ENCODE measurements around the gene PSMC4. TPM values are rescaled to one million over a fixed set of nuclear protein-coding genes. Genes with fewer than 3 reads are reported as not detected.

The PSMC4 gene
- total RNA-seq, 2 experiments from 2014 or later: 79.7 to 82.1 TPM

DNA sequence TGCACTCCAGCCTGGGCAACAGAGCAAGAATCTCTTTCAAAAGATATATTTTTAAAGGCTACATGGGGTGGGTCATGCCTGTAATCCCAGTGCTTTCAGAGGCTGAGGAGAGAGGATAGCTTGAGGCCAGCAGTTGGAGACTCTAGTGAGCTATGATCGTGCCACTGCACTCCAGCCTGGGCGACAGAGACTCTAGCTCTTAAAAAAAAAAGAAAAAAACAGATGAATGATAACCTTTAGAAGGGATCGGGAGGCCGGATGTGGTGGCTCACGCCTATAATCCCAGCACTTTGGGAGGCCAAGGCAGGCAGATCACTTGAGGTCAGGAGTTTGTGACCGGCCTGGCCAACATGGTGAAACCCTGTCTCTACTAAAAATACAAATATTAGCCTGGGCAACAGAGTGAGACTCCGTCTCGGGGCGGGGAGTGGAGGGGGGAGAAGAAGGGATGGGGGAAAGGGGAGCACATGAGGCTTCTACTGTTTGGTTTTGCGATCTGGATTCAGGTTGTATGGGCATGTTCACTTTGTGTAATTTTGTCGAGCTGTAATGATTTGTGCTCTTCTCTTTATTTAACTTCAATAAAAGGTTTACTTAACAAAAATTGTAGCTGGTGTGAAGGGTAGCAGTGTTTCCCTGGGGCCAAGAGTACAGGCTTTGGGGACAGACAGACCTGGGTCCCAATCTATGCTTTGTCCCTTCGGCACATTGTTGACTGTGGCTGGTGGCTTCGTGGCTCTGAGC is 1.1 kb upstream of the PSMC4 start:
- CTCF ChIA-PET: interaction anchor here (1.0 to 2.8 kb wide), 25 partner anchors 9 to 177 kb away, joined by 3 to 37 read pairs (median 7); partner anchors contain the start of genes FBL, ZNF546 and ZNF780A
- no peaks in the 10 kb centered on the region for H3K27me3 Mint-ChIP-seq (ENCODE audit: low read depth)
- H3K4me1 Mint-ChIP-seq (ENCODE audit: low read depth): peaks cover 47% of the 10 kb centered on the region
- H3K36me3 Mint-ChIP-seq (ENCODE audit: low read depth): peaks cover 36% of the 10 kb centered on the region
- H3K9me3 Mint-ChIP-seq: no peaks in the 10 kb centered on the region
- peak overlapping the region; percentile 97 for H3K27ac Mint-ChIP-seq
- intact Hi-C loops (cut with micrococcal nuclease): loop anchor here (1.0 to 5.0 kb wide), 5 partner anchors 10 to 177 kb away; partner anchors contain the start of gene DYRK1B
- H3K4me3 Mint-ChIP-seq: peak overlapping the region; percentile 95
- peak; percentile 56 for DNase-seq

DNA sequence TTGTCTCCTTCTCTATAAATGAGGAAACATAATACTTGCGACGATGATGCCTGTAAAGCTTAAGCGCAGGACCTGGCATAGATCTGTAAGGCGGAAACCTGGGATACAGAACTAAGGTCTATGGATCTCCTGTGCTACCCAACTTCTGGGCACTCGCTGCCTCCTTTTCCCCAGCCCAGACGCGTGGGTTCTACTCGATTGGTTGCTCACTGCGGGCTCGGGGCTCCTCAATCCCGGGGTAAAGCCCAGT is 615 bp upstream of the PSMC4 start:
- Mint-ChIP-seq H3K9me3 (no peaks in the 10 kb centered on the region), H3K27ac (peak overlapping the region; percentile 97), H3K36me3 (ENCODE audit: low read depth) (peaks cover 37% of the 10 kb centered on the region), H3K4me1 (ENCODE audit: low read depth) (peaks cover 48% of the 10 kb centered on the region), H3K4me3 (peak overlapping the region; percentile 95), H3K27me3 (ENCODE audit: low read depth) (no peaks in the 10 kb centered on the region)
- intact Hi-C loops (cut with micrococcal nuclease): loop anchor here (1.0 to 5.0 kb wide), 4 partner anchors 10 to 177 kb away; partner anchors contain the start of gene DYRK1B
- CTCF ChIA-PET: interaction anchor here (1.0 to 2.8 kb wide), 26 partner anchors 9 to 178 kb away, joined by 3 to 37 read pairs (median 7); partner anchors contain the start of genes FBL, ZNF546 and ZNF780A
- DNase-seq: no peak

DNA sequence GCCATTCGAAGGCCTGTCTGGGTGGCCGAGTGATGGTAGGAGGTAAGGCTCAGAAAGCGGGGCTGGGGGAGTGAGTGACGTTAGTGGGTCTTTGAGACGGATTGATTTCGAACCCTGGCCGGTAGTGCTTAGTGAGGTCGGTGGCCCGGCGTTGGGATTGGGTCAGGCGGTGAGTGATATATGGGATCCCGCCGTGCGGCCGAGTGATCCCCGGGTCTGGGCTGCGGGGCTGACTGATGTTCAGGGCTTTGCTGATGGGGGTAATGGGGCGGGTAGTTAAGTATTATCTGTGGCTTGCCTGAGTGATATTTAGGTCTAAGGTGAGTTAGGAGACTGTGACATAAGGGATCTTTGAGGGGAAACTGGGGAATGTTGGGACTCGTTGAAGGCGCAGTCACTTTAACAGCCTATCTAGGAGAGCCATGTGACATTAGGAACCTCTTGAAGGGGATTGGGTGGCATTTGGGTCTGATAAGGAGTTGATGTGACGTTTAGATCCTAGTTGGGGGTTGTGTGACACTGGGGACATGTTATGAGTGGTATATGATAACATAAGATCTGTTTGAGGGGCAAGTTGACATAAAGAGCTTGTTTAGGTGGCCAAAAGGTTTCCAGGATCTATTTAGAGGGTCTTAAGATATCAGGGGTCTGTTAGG is 543 bp downstream of the PSMC4 start:
- no peaks in the 10 kb centered on the region for H3K27me3 Mint-ChIP-seq (ENCODE audit: low read depth)
- peaks cover 42% of the 10 kb centered on the region for H3K36me3 Mint-ChIP-seq (ENCODE audit: low read depth)
- peaks cover 48% of the 10 kb centered on the region for H3K4me1 Mint-ChIP-seq (ENCODE audit: low read depth)
- intact Hi-C loops (cut with micrococcal nuclease): loop anchor here (1.0 to 5.0 kb wide), 5 partner anchors 26 to 139 kb away; partner anchors contain the start of genes DYRK1B and ZNF546
- H3K9me3 Mint-ChIP-seq: no peaks in the 10 kb centered on the region
- DNase-seq: no peak
- H3K4me3 Mint-ChIP-seq: peak overlapping the region; percentile 95
- H3K27ac Mint-ChIP-seq: peak overlapping the region; percentile 97
- CTCF ChIA-PET: interaction anchor here (0.7 to 2.8 kb wide), 21 partner anchors 10 to 183 kb away, joined by 3 to 37 read pairs (median 8); partner anchors contain the start of genes FBL and ZNF546

DNA sequence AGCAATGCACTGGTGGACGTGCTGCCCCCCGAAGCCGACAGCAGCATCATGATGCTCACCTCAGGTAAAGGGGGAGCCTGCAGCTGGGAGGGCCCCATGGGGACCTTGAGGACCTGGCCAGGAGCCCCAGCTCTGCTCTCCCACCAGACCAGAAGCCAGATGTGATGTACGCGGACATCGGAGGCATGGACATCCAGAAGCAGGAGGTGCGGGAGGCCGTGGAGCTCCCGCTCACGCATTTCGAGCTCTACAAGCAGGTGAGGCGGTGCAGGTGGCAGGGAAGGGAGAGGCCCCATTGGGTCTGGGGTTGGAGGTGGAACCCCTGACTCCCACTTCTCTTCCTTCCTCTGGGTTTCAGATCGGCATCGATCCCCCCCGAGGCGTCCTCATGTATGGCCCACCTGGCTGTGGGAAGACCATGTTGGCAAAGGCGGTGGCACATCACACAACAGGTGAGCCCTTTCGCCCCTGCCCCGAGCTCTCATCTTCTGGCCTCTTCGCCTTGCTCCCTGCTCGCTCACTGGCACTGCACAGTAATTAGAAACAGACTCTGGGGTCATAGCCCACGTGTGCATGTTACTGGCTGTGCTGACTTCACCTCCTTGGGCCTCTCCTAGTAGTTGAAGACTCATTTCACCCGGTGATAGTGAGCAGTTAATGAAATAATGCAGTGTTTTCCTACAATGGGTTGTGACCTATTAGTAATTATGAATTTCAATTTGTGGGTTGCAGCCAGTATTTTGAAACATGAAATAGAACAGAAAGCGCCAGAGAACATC is 3.6 kb downstream of the PSMC4 start:
- H3K36me3 Mint-ChIP-seq (ENCODE audit: low read depth): peaks cover 59% of the 10 kb centered on the region
- H3K27ac Mint-ChIP-seq: no peak overlapping the region
- CTCF ChIA-PET: no interaction called here
- no peaks in the 10 kb centered on the region for H3K9me3 Mint-ChIP-seq
- no peak for DNase-seq
- H3K27me3 Mint-ChIP-seq (ENCODE audit: low read depth): no peaks in the 10 kb centered on the region
- H3K4me1 Mint-ChIP-seq (ENCODE audit: low read depth): peaks cover 34% of the 10 kb centered on the region
- intact Hi-C loops (cut with micrococcal nuclease): loop anchor here (5.0 kb wide), 2 partner anchors 82 to 142 kb away; partner anchors contain the start of gene DYRK1B
- no peak overlapping the region for H3K4me3 Mint-ChIP-seq

DNA sequence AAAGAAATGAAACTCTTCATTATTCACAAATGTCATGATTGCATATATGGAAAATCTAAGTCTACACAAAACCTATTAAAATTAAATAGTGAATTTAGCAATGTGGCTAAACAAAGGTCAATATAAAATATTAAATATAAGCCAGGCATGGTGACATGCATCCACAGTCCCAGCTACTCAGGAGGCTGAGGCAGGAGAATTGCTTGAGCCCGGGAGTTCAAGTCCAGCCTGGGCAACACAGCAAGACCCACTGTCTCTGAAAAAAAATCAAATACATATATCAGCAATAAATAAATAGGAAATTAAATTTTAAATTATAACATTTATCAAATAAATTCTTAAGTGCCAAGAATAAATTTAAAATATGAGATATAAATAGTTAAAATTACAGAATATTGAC is 11.9 kb downstream of the PSMC4 start:
- Mint-ChIP-seq H3K36me3 (ENCODE audit: low read depth) (peaks cover 79% of the 10 kb centered on the region), H3K9me3 (peaks cover 29% of the 10 kb centered on the region), H3K4me1 (ENCODE audit: low read depth) (peaks cover 6% of the 10 kb centered on the region), H3K27me3 (ENCODE audit: low read depth) (no peaks in the 10 kb centered on the region), H3K4me3 (no peak overlapping the region), H3K27ac (no peak overlapping the region)
- intact Hi-C loops (cut with micrococcal nuclease): no loop called here
- CTCF ChIA-PET: no interaction called here
- DNase-seq: no peak

DNA sequence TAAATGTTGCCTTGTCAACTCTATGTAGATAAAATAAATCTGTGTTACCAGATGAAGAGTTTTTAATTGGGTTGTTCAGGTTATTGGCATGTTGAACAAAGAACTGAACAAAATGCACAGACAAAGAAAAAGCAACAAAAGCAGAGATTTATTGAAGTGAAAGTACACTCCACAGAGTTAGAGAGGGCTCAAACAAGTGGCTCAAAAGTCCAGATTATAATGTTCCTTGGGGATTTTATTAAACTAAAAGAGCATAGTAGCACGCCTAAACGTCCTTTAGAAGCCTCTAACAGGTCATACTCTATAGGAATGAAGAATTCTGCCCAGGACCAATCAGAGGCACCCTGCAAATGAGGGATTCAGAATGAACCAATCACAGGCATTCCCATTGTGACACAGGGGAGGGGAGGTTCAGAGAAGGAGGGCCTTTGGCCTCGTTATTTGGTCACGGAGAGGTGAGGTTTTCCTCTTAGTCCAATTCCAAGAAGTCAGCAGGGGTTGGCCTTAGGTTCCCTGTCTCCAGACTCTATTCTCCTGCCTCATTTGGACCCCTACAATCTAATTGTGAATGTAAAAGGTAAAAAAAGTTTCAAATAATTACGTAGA is 12.8 kb downstream of the PSMC4 start:
- no peaks in the 10 kb centered on the region for H3K27me3 Mint-ChIP-seq (ENCODE audit: low read depth)
- CTCF ChIA-PET: no interaction called here
- DNase-seq: no peak
- peaks cover 6% of the 10 kb centered on the region for H3K4me1 Mint-ChIP-seq (ENCODE audit: low read depth)
- intact Hi-C loops (cut with micrococcal nuclease): no loop called here
- peaks cover 32% of the 10 kb centered on the region for H3K9me3 Mint-ChIP-seq
- H3K4me3 Mint-ChIP-seq: no peak overlapping the region
- H3K27ac Mint-ChIP-seq: no peak overlapping the region
- peaks cover 70% of the 10 kb centered on the region for H3K36me3 Mint-ChIP-seq (ENCODE audit: low read depth)

DNA sequence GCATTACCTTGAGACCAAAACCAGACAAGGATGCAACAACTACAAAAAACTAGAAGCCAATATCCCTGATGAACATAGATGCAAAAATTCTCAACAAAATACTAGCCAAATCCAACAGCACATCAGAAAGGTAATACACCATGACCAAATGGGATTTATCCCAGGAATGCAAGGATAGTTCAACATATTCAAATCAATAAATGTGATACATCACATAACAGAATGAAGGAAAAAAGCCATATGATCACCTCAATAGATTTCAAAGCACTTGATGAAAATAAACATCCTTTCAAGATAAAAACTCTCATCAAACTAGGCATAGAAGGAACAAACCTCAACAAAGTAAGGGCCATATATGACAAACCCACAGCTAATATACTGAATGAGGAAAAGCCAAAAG is 15.7 kb downstream of the PSMC4 start:
- peaks cover 32% of the 10 kb centered on the region for H3K9me3 Mint-ChIP-seq
- peaks cover 47% of the 10 kb centered on the region for H3K36me3 Mint-ChIP-seq (ENCODE audit: low read depth)
- no peaks in the 10 kb centered on the region for H3K27me3 Mint-ChIP-seq (ENCODE audit: low read depth)
- H3K4me1 Mint-ChIP-seq (ENCODE audit: low read depth): peaks cover 20% of the 10 kb centered on the region
- no peak overlapping the region for H3K4me3 Mint-ChIP-seq
- no peak overlapping the region for H3K27ac Mint-ChIP-seq
- DNase-seq: no peak
- intact Hi-C loops (cut with micrococcal nuclease): no loop called here
- CTCF ChIA-PET: no interaction called here

DNA sequence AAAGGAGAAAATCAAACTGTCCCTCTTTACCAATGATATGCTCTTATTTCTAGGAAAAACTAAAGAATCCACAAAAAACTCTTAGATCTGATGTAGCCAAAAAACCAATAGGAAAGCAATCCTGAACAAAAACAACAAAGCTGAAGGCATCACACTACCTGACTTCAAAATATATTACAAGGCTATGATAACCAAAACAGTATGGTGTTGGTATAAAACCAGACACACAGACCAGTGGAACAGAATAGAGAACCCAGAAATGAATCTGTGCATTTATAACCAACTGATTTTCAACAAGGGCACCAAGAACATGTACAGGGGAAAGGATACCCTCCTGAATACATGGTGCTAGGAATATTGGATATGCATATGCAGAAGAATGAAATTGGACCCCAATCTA is 16.2 kb downstream of the PSMC4 start:
- no peaks in the 10 kb centered on the region for H3K27me3 Mint-ChIP-seq (ENCODE audit: low read depth)
- peaks cover 32% of the 10 kb centered on the region for H3K9me3 Mint-ChIP-seq
- DNase-seq: no peak
- CTCF ChIA-PET: no interaction called here
- H3K4me1 Mint-ChIP-seq (ENCODE audit: low read depth): peaks cover 24% of the 10 kb centered on the region
- peaks cover 45% of the 10 kb centered on the region for H3K36me3 Mint-ChIP-seq (ENCODE audit: low read depth)
- intact Hi-C loops (cut with micrococcal nuclease): no loop called here
- H3K27ac Mint-ChIP-seq: no peak overlapping the region
- H3K4me3 Mint-ChIP-seq: no peak overlapping the region

DNA sequence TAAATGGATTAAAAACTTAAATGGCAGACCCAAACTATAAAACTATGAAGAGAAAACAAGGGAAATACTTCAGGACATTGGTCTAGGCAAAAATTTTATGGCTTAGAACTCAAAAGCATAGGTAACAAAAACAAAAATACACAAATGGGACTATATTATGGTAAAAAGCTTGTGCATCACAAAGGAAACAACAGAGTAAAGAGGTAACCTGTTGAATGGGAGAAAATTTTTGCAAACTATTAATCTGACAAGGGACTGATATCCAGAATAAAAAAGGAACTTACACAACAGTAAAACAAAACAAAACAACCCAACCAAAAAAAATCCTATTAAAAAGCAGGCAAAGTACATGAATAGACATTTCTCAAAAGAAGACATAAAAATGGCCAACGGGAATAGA is 16.6 kb downstream of the PSMC4 start:
- Mint-ChIP-seq H3K4me1 (ENCODE audit: low read depth) (peaks cover 28% of the 10 kb centered on the region), H3K36me3 (ENCODE audit: low read depth) (peaks cover 43% of the 10 kb centered on the region), H3K9me3 (peaks cover 32% of the 10 kb centered on the region), H3K27me3 (ENCODE audit: low read depth) (no peaks in the 10 kb centered on the region), H3K4me3 (no peak overlapping the region), H3K27ac (no peak overlapping the region)
- DNase-seq: no peak
- intact Hi-C loops (cut with micrococcal nuclease): no loop called here
- CTCF ChIA-PET: interaction anchor here (0.6 kb wide), 1 partner anchor 10 kb away, joined by 4 read pairs; no protein-coding TSS in a partner anchor

DNA sequence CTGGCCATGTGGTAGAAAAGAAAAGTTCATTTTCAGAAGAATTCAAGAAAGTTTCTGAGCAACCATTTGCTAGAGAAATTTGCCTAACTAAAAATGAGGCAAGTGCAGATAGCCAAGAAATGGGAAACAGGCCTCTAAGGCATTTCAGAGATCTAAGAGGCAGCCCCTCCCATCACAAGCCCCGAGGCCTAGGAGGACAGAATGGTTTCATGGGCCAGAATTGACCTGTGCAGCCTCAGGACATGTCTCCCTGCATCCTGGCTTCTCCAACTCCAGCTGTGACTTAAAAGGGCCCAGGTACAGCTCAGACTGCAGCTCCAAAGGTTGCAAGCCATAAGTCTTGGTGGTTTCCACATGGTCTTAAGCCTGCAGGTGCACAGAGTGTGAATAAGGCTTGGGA is 22.6 kb downstream of the PSMC4 start:
- Mint-ChIP-seq H3K4me3 (no peak overlapping the region), H3K27ac (no peak overlapping the region), H3K9me3 (peaks cover 20% of the 10 kb centered on the region), H3K27me3 (ENCODE audit: low read depth) (no peaks in the 10 kb centered on the region), H3K36me3 (ENCODE audit: low read depth) (peaks cover 34% of the 10 kb centered on the region), H3K4me1 (ENCODE audit: low read depth) (peaks cover 58% of the 10 kb centered on the region)
- intact Hi-C loops (cut with micrococcal nuclease): loop anchor here (10.0 kb wide), 2 partner anchors 549 to 621 kb away; partner anchors contain the start of gene SUPT5H
- CTCF ChIA-PET: interaction anchor here (0.7 to 1.5 kb wide), 2 partner anchors 23 to 109 kb away, joined by 3 to 4 read pairs; partner anchors contain the start of gene PSMC4
- DNase-seq: no peak

DNA sequence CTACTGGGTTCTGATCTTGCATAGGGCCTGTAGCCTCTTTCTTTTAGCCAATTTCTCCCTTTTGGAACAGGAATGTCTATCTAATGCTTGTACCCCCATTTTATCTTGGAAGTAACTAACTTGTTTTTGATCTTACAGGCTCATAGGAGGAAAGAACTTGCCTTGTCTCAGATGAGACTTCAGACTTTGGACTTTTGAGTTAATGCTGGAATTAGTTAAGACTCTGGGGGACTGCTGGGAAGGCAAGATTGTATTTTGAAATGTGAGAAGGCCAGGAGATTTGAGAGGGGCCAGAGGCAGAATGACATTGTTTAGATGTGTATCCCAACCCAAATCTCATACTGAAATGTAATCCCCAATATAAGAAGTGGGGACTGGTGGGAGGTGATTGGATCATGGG is 23.4 kb downstream of the PSMC4 start:
- Mint-ChIP-seq H3K4me3 (no peak overlapping the region), H3K9me3 (peaks cover 20% of the 10 kb centered on the region), H3K4me1 (ENCODE audit: low read depth) (peaks cover 56% of the 10 kb centered on the region), H3K36me3 (ENCODE audit: low read depth) (peaks cover 32% of the 10 kb centered on the region), H3K27ac (no peak overlapping the region), H3K27me3 (ENCODE audit: low read depth) (no peaks in the 10 kb centered on the region)
- CTCF ChIA-PET: interaction anchor here (0.7 to 1.5 kb wide), 2 partner anchors 23 to 96 kb away, joined by 3 to 4 read pairs; partner anchors contain the start of gene PSMC4
- no peak for DNase-seq
- intact Hi-C loops (cut with micrococcal nuclease): loop anchor here (10.0 kb wide), 2 partner anchors 550 to 620 kb away; partner anchors contain the start of gene SUPT5H
